ENCODE data around the gene MPPED1.

DNA sequence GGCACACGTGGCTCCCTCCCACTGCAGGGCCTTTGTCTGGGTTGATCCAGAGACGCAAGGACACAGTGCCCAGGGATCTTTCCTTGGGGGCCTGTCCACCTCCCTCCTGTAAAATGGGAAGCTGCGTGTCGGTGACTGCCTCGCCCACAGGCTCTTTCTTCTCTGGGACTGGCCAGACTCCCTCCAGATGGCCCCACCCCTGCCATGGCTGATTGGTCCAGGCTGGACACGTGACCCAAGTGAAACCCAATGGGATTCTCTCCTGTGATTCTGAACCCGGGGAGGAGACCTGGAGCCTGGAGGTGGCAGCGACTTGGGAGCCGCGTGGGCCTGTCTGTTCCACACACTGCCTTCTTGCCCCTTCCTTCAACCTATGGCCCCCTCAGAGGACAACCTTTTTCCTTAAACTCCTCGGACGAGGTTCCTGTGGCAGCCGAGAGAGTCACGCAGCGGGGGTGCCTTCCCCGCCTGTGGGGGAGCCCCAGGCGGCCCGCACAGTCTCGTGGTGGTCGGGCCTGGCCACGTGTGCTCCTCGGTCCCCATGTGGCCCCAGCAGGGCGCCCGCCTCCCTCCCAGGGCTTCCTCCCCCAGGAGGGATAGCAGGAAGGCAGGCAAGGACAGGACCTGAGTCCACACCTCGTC, 12.4 kb upstream of the MPPED1 start:
- TF ChIP-seq, protein P1, sequence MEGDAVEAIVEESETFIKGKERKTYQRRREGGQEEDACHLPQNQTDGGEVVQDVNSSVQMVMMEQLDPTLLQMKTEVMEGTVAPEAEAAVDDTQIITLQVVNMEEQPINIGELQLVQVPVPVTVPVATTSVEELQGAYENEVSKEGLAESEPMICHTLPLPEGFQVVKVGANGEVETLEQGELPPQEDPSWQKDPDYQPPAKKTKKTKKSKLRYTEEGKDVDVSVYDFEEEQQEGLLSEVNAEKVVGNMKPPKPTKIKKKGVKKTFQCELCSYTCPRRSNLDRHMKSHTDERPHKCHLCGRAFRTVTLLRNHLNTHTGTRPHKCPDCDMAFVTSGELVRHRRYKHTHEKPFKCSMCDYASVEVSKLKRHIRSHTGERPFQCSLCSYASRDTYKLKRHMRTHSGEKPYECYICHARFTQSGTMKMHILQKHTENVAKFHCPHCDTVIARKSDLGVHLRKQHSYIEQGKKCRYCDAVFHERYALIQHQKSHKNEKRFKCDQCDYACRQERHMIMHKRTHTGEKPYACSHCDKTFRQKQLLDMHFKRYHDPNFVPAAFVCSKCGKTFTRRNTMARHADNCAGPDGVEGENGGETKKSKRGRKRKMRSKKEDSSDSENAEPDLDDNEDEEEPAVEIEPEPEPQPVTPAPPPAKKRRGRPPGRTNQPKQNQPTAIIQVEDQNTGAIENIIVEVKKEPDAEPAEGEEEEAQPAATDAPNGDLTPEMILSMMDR (conservative IDR thresholded peaks at IDR 0.05; ENCODE audit: low read depth, low read length), result no peak
- no peak for TF ChIP-seq EZH2 (IDR thresholded peaks at IDR 0.05; ENCODE audit: borderline replicate concordance, low read depth, low read length, poor library complexity, severe bottlenecking)

All from A673 (cell line).